A549 (cell line): ENCODE data around the gene TMEM163. TPM values are rescaled to one million over a fixed set of nuclear protein-coding genes. Genes with fewer than 3 reads are reported as not detected.

Experiments used
- ATAC-seq, 2 experiments: fragments of 200-7000 bp in 1 of 2; fragments of >200 bp in 1 of 2; cut with Nextera tagmentation in 1 of 2; cut with Tn5 transposase in 1 of 2; 3 replicates each; pipeline versions ENCODE4 v1.8.0 to v1.9.1; 2018 to 2020; ENCODE audit warnings: mild to moderate bottlenecking in 1 of 2, moderate library complexity in 1 of 2
- CTCF ChIA-PET: fragments of 300-600 bp; sonication (Branson Sonifier 250); formaldehyde crosslinking; extraction: SDS; loops from one replicate; lab custom pipeline; 2021; ENCODE audit warnings: antibody characterized with exemption, inconsistent platforms; lab: Yijun Ruan, JAX
- POLR2A ChIA-PET: fragments of 350-600 bp; formaldehyde crosslinking; extraction: SDS; loops from one replicate; lab custom pipeline; 2021; ENCODE audit warnings: antibody characterized with exemption, inconsistent platforms; lab: Yijun Ruan, JAX
- DNase-seq, 2 experiments: peaks; one replicate each; pipeline versions ENCODE4 v3.0.0 to v3.0.0-alpha.2; 2011 to 2016; ENCODE audit warnings: low read depth in 1 of 2, low spot score in 1 of 2
- FAIRE-seq: peaks from 2 replicates; lab custom pipeline; 2011; peaks lifted over from hg19 to GRCh38; lab: Jason Lieb, UNC
- H3K27ac ChIP-seq, 2 experiments: fragments of >200 bp; sonication (Bioruptor Twin); formaldehyde crosslinking; 3 replicates each; pipeline ENCODE4 v1.5.1; 2016 to 2017
- H3K4me1 ChIP-seq: fragments of >200 bp; sonication (Bioruptor Twin); formaldehyde crosslinking; 3 replicates; pipeline ENCODE4 v1.6.1; 2016
- H3K4me2 ChIP-seq: fragments of >200 bp; sonication (Bioruptor Twin); formaldehyde crosslinking; 3 replicates; pipeline ENCODE4 v1.6.1; 2016
- H3K4me3 ChIP-seq: fragments of >200 bp; sonication (Bioruptor Twin); formaldehyde crosslinking; 3 replicates; pipeline ENCODE4 v1.5.1; 2016
- H3K9me3 ChIP-seq: fragments of >200 bp; sonication (Bioruptor Twin); formaldehyde crosslinking; 3 replicates; pipeline ENCODE4 v1.6.1; 2016
- ATOH8 ChIP-seq: fragments of 250-450 bp; sonication (Bioruptor Pico); IDR thresholded peaks from 2 replicates; pipeline ENCODE4 v1.5.0; 2020; ENCODE audit warnings: low read depth, mild to moderate bottlenecking, moderate library complexity
- BCL3 ChIP-seq: fragments of >200 bp; sonication (Bioruptor Twin); formaldehyde crosslinking; IDR thresholded peaks from 3 replicates; pipeline ENCODE4 v1.6.1; 2016
- CBX2 ChIP-seq: fragments of 200-600 bp; sonication (generic); IDR thresholded peaks from 2 replicates; pipeline ENCODE4 v1.6.1; 2016; ENCODE audit warnings: low read depth, mild to moderate bottlenecking, borderline replicate concordance
- CEBPB ChIP-seq, 2 experiments: fragments of >200 bp in 1 of 2; sonication (Bioruptor Twin) in 1 of 2; formaldehyde crosslinking in 1 of 2; IDR thresholded peaks; 2 replicates each; pipeline ENCODE4 v1.6.1; 2012 to 2016
- CHD4 ChIP-seq: fragments of 200-600 bp; sonication (generic); IDR thresholded peaks from 2 replicates; pipeline ENCODE4 v1.6.1; 2016; ENCODE audit warnings: antibody characterized with exemption, mild to moderate bottlenecking, borderline replicate concordance
- E2F6 ChIP-seq: IDR thresholded peaks from 2 replicates; pipeline ENCODE4 v1.6.1; 2012; ENCODE audit warnings: low read depth, borderline replicate concordance
- EHMT2 ChIP-seq: fragments of 200-600 bp; sonication (generic); IDR thresholded peaks from 2 replicates; pipeline ENCODE4 v1.6.1; 2016; ENCODE audit warnings: antibody characterized with exemption, low read depth, mild to moderate bottlenecking, moderate library complexity
- ESRRA ChIP-seq: fragments of 150-350 bp; IDR thresholded peaks from 2 replicates; pipeline ENCODE4 v1.6.1; 2014; ENCODE audit warnings: mild to moderate bottlenecking, low read length, borderline replicate concordance
- FOSL2 ChIP-seq, 2 experiments: fragments of 450-650 bp in 1 of 2; fragments of >200 bp in 1 of 2; sonication (Bioruptor Twin) in 1 of 2; formaldehyde crosslinking; IDR thresholded peaks; 2 replicates each; pipeline versions ENCODE4 v1.5.0 to v1.6.1; 2016 to 2020; ENCODE audit warnings: mild to moderate bottlenecking in 1 of 2, moderate library complexity in 1 of 2
- HOXB5 ChIP-seq: fragments of 250-450 bp; sonication (Bioruptor Pico); IDR thresholded peaks from 2 replicates; pipeline ENCODE4 v1.5.0; 2020; ENCODE audit warnings: mild to moderate bottlenecking, moderate library complexity
- MAZ ChIP-seq: fragments of 150-350 bp; IDR thresholded peaks from 2 replicates; pipeline ENCODE4 v1.6.1; 2014; ENCODE audit warnings: antibody characterized with exemption, low read depth, low read length, borderline replicate concordance
- MYC ChIP-seq: IDR thresholded peaks from 2 replicates; pipeline ENCODE4 v1.6.1; 2012; ENCODE audit warnings: mild to moderate bottlenecking, inconsistent platforms, low read length, improper control_type of control experiment, borderline replicate concordance
- POLR2A ChIP-seq: IDR thresholded peaks from 2 replicates; pipeline ENCODE4 v1.6.1; 2012; ENCODE audit warnings: mild to moderate bottlenecking, low read length
- POLR2AphosphoS2 ChIP-seq: conservative IDR thresholded peaks from 2 replicates; pipeline ENCODE4 v1.6.1; 2012; ENCODE audit warnings: low read length, improper control_type of control experiment, inconsistent platforms
- RFX5 ChIP-seq: fragments of 450-650 bp; IDR thresholded peaks from 2 replicates; pipeline ENCODE4 v1.7.1; 2014; ENCODE audit warnings: antibody characterized with exemption, mild to moderate bottlenecking, moderate library complexity
- RNF2 ChIP-seq: fragments of 200-600 bp; sonication (generic); IDR thresholded peaks from 2 replicates; pipeline ENCODE4 v1.6.1; 2016; ENCODE audit warnings: low read depth, mild to moderate bottlenecking, antibody characterized with exemption, moderate library complexity, borderline replicate concordance
- SMC3 ChIP-seq: fragments of >200 bp; sonication (Bioruptor Twin); formaldehyde crosslinking; IDR thresholded peaks from 3 replicates; pipeline ENCODE4 v1.6.1; 2018; ENCODE audit warnings: inconsistent platforms
- TFCP2L1 ChIP-seq: fragments of 250-450 bp; sonication (Bioruptor Pico); IDR thresholded peaks from 2 replicates; pipeline ENCODE4 v1.5.0; 2021; ENCODE audit warnings: mild to moderate bottlenecking
- ZC3H11A ChIP-seq: fragments of 450-650 bp; IDR thresholded peaks from 2 replicates; pipeline ENCODE4 v1.6.1; 2014; ENCODE audit warnings: antibody characterized with exemption, mild to moderate bottlenecking
- ZNF302 ChIP-seq: fragments of 250-450 bp; sonication (Bioruptor Pico); IDR thresholded peaks from 2 replicates; pipeline ENCODE4 v1.9.0; 2021; ENCODE audit warnings: inconsistent platforms, mild to moderate bottlenecking, moderate library complexity
- WGBS: methylation state at CpG from one replicate; pipeline ENCODE4 v1.1.6; 2017; ENCODE audit errors: missing lambda C conversion rate; 5-methylcytosine and 5-hydroxymethylcytosine counted together
- polyA plus RNA-seq, 4 experiments: library from polyadenylated mRNA; depleted of rRNA in 3 of 4; stranded (reverse); fragments of >200 nt; fragmentation: RNase III in 1 of 4; extraction: RNeasy Plus Mini Kit Qiagen cat#74134 plus additional on column Dnase treatment in 1 of 4; gene quantifications; 2 replicates in 3 of 4; 3 replicates in 1 of 4; pipeline ENCODE4 v1.2.3, GENCODE V29; 2011 to 2017

Gene TMEM163
- polyA plus RNA-seq, 2 of the 4 experiments (the other 2 are of a cell fraction) = not detected

DNA sequence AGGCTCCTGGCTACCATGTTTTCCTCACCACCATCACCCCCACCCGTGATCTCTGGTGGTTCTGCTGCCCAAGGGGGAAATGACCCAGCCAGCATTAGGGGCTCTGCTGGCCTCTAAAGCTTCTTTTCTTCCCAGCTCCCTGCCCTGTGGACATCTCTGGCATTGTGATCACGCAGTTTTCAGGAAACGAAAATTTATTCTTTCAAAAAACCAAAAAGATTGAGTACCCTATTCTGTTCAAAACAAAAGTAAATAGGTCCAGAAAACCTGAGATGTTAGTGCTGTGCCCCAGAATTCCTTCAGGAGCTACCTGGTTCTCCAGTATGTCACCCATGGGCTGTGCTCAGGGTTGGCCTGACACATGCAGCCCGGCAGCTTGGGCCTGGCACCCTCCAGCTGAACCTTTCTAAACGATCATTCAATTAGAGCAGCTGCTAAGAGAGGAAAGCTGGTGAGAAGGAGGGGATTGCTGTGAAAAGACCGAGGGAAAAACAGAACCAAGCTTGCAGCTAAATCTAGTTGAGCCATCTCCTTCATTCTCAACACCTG is 307.4 kb downstream of the TMEM163 start:
- ATAC-seq = no peak
- DNase-seq = no peak
- CTCF ChIA-PET = interaction anchor here (0.6 to 4.5 kb wide), 24 partner anchors 8 to 528 kb away, joined by 3 to 59 read pairs (median 5); no protein-coding TSS in a partner anchor
- H3K9me3 ChIP-seq = no peaks in the 10 kb centered on the region
- TF ChIP-seq RNF2 (no peak), MAZ (no peak)
- POLR2A ChIA-PET = interaction anchor here (0.6 kb wide), 1 partner anchor 1145 kb away, joined by 3 read pairs; no protein-coding TSS in a partner anchor
- H3K4me1 ChIP-seq = peaks cover 4% of the 10 kb centered on the region; the same call in 1 of the 3 replicates
- WGBS = 79% methylated on average over 6 of the region's 6 CpGs
- H3K4me2 ChIP-seq = no peak overlapping the region
- no peak overlapping the region for H3K4me3 ChIP-seq
- no peak overlapping the region for H3K27ac ChIP-seq
- FAIRE-seq = no peak

GRCh38 chr2:134410831-134411231 is 308.0 kb downstream of the TMEM163 start:
- FAIRE-seq (no peak), DNase-seq (no peak), ATAC-seq (no peak)
- Histone ChIP-seq H3K4me1 (peaks cover 4% of the 10 kb centered on the region; the same call in 1 of the 3 replicates), H3K9me3 (no peaks in the 10 kb centered on the region), H3K4me2 (no peak overlapping the region), H3K27ac (no peak overlapping the region), H3K4me3 (no peak overlapping the region)
- WGBS = 73% methylated on average over 5 of the region's 5 CpGs
- ChIA-PET POLR2A (no interaction called here), CTCF (interaction anchor here (0.7 to 4.5 kb wide), 6 partner anchors 13 to 524 kb away, joined by 3 to 59 read pairs (median 6); no protein-coding TSS in a partner anchor)
- no peak for TF ChIP-seq ESRRA
- TF ChIP-seq POLR2A = no peak
- TF ChIP-seq CBX2 = no peak
- TF ChIP-seq ZNF302 = no peak
- no peak for TF ChIP-seq EHMT2
- TF ChIP-seq MYC = no peak
- TF ChIP-seq CHD4 = no peak
- TF ChIP-seq BCL3 = no peak
- no peak for TF ChIP-seq SMC3
- no peak for TF ChIP-seq ZC3H11A
- no peak for TF ChIP-seq FOSL2 (IDR thresholded peaks at IDR 0.05)
- TF ChIP-seq FOSL2 (CRISPR knock-in tag; IDR thresholded peaks at IDR 0.05) = no peak
- TF ChIP-seq TFCP2L1 (CRISPR knock-in tag) = no peak
- no peak for TF ChIP-seq HOXB5
- no peak for TF ChIP-seq RFX5

GRCh38 chr2:134410006-134410405 is 308.8 kb downstream of the TMEM163 start:
- FAIRE-seq = no peak
- TF ChIP-seq POLR2AphosphoS2 = no peak
- TF ChIP-seq E2F6 = no peak
- no peak for TF ChIP-seq CBX2
- TF ChIP-seq ATOH8 (CRISPR knock-in tag) = no peak
- TF ChIP-seq CEBPB (IDR thresholded peaks at IDR 0.05) = no peak
- no peak overlapping the region for H3K4me3 ChIP-seq
- H3K27ac ChIP-seq = no peak overlapping the region
- no peak for ATAC-seq
- WGBS = 89% methylated on average over 2 of the region's 2 CpGs
- DNase-seq = no peak
- peaks cover 4% of the 10 kb centered on the region; the same call in 1 of the 3 replicates for H3K4me1 ChIP-seq
- ChIA-PET CTCF (interaction anchor here (3.2 to 4.5 kb wide), 2 partner anchors 291 to 523 kb away, joined by 17 to 59 read pairs; no protein-coding TSS in a partner anchor), POLR2A (no interaction called here)
- no peaks in the 10 kb centered on the region for H3K9me3 ChIP-seq
- no peak overlapping the region for H3K4me2 ChIP-seq
